Stimulated activated CD8-positive, alpha-beta memory T cell treated with anti-CD3 and anti-CD28 coated beads, Interleukin-7, amount 100 ng/mL, for 1 hour (primary cell): Measurements from ENCODE around the gene GARIN5A.
"Not testable (repeated sequence)": the region's sequence is repeated elsewhere in the genome, so short reads cannot be mapped to it uniquely, and the experiment has no call there.

Experiments used
- DNase-seq, 2 donors: peaks; one replicate each; pipeline ENCODE4 v3.0.0-alpha.2; 2020; ENCODE audit warnings: low read depth in 2 of 2

GARIN5A gene

DNA sequence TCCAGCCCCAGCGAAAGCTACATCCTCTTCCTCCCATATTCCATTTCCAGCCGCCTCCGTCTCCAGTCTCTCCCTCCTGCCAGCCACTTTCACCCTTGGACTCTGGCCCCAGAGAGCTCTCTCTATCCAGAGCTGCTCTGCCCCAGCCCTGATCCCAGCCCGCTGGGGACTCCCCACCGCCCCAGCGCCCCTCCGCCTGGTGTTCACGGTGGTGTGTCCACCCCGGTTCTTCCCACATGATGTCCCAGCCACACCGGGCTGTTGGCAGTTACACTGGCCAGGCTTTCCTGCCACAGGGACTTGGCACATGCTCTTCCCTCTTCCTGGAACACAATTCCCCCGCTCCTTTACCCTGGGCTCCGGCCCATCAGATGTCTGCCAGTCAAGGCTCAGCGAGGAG is 11.6 kb downstream of the GARIN5A start:
- DNase-seq: no peak

DNA sequence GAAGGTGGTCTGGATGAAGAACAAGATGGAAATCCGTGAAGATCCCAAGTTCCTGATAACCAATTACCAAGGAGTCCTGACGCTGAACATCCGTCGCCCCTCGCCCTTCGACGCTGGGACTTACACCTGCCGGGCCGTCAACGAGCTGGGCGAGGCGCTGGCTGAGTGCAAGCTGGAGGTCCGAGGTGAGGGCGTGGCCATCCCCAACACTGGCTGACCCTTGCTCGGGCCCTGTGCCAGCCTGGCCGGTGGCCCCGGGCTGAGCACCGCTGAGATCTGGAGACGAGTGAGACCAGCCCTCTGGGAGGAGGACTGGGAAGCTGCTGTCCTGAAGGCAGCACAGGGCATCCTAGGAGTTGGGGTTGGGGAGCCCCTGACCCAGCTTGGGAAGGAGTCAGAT is 12.3 kb downstream of the GARIN5A start:
- no peak for DNase-seq

- DNase-seq: no peak
Observed at GRCh38 chr19:50462970-50463369, 13.7 kb downstream of the GARIN5A start.

- peak; percentile 13 to 18 for DNase-seq
Observed at GRCh38 chr19:50461066-50461875, 15.4 kb downstream of the GARIN5A start.

DNA sequence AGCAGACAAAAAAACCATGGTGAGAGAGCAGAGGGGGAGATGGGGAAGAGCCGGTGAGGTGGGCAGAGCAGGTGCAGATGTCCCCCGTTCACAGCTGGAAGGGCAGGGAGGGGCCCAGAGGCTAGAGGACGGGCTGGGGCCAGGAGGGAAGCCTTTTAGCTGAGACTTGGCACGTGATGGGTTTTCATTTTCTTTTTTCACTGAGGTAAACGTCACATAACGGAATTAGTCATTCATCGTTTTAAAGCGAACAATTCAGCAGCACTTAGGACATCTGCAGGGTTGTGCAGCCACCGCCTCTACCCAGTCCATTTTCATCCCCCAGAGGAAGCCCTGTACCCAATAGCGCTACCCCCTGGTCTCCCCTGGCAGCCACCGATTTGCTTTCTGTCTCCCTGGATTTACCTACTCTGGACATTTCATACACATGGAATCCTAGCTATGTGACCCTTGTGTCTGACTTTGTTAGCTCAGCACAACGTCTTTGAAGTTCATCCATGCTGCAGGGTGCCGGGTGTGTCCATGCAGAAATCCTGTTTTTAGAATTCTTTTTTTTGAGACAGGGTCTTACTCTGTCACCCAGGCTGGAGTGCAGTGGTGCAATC is 16.4 kb downstream of the GARIN5A start:
- no peak for DNase-seq

- no peak for DNase-seq
Observed at GRCh38 chr19:50459638-50460037, 17.0 kb downstream of the GARIN5A start.

GRCh38 chr19:50459067-50459456 is 17.6 kb downstream of the GARIN5A start:
- no peak for DNase-seq

- no peak for DNase-seq
Observed at GRCh38 chr19:50458396-50459066, 18.1 kb downstream of the GARIN5A start.

GRCh38 chr19:50457300-50457699 is 19.3 kb downstream of the GARIN5A start:
- DNase-seq: no peak

DNA sequence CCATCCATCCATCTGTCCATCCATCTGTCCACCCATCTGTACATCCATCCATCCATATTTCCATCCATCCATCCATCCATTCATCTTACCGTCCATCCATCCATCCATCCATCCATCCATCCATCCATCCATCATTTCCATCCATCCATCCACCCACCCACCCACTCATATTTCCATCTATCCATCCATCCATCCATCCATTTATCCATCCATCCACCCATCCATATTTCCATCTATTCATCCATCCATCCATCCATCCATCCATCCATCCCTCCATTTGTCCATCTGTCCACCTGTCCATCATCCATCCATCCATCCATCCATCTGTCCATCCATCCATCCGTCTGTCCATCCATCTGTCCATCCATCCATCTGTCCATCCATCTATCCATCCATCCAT is 20.7 kb downstream of the GARIN5A start:
- no peak for DNase-seq

GRCh38 chr19:50453243-50453642 is 23.4 kb downstream of the GARIN5A start:
- no peak for DNase-seq

GRCh38 chr19:50451223-50451534 is 25.5 kb downstream of the GARIN5A start:
- no peak for DNase-seq

DNA sequence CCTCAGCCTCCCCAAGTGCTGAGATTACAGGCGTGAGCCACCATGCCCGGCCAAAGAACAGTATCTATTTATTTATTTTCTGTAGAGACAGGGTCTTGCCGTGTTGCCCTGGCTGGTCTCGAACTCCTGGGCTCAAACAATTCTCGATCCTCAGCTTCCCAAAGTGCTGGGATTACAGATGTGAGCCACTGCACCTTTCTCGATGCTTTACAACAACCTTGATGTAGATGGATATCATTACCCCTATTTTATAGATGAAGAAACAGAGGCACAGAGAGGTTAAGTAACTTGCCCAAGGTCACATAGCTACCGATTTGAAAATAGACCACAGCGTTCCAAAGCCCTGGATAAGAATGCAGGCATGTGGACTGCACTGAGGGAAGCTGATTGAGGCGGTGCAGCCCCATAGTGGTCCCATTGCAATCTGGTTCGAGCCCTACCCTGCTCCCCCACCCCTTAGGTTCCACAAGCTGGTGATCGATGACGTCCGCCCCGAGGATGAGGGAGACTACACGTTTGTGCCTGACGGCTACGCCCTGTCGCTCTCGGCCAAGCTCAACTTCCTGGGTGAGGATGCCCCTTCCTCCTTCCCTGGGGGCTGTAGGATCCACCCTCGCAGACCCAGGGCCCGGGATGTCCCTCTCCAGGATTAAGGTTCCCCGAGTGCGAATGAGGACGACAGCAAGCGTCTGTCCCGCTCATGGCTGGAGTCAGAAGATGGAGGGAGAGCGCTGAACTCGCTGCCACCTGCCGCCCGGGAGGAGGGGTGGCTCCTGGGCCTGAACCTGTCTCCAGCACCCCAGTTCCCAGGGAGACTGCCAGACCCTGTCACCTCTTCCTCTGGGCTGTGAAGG is 26.1 kb downstream of the GARIN5A start:
- no peak for DNase-seq

- no peak for DNase-seq
Observed at GRCh38 chr19:50449236-50449899, 27.3 kb downstream of the GARIN5A start.

GRCh38 chr19:50447750-50448149 is 28.9 kb downstream of the GARIN5A start:
- DNase-seq: no peak

- no peak for DNase-seq
Observed at GRCh38 chr19:50447053-50447452, 29.6 kb downstream of the GARIN5A start.

- DNase-seq: no peak
Observed at GRCh38 chr19:50444059-50444458, 32.6 kb downstream of the GARIN5A start.

- DNase-seq: not testable (repeated sequence)
Observed at GRCh38 chr19:50439130-50439529, 37.5 kb downstream of the GARIN5A start.

DNA sequence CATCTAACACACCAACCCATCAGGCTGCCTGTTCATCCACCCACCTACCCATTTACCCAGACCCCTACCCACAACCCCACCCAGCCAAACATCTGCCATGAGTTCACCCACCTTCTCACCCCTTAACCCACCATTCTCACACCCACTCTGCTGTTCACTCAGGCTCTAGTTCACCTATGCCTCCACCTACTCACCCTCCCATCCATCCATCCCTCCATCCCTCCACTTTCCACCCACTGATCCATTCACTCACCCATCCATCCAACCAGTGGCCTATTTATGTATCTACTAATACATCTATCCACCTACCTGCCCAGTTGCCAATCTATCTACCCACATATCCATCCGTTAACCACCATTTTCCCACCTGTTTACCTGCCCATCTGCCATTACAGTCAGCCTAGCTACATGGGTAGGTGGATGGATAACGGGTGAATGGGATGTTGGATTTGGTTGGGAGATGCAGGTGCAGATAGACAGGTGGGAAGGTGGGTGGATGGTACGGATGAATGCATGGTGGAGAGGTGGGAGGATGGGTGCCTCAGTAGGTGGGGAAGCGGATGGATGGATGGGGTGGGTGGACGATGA is 38.7 kb downstream of the GARIN5A start:
- no peak for DNase-seq

DNA sequence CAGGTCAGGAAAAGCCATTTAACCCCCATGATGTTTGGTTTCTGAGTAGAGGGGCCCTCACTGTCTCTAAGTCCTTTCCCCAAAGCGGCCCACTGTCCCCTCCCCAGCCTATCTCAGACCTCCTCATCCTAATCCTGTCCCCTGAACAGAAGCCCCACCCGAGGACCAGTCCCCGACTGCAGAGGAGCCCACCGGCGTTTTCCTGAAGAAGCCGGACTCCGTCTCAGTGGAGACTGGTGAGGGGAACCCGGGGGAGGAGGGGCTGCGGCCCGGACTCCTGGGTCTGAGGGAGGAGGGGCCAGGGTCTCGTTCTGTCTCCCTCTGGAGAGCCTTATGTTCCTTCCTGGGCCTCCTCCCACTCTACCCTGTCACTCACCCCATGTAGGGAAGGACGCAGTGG is 41.0 kb downstream of the GARIN5A start:
- no peak for DNase-seq

- DNase-seq: no peak
Observed at GRCh38 chr19:50435221-50435620, 41.4 kb downstream of the GARIN5A start.
